ENCODE data around the gene PCBP3.
A peak's percentile ranks its signal among the peaks of the same experiment; 100 is the strongest.

The PCBP3 gene

GRCh38 chr21:45898781-45899180, 255.3 kb downstream of the PCBP3 start:
- DNase-seq = no peak

DNA sequence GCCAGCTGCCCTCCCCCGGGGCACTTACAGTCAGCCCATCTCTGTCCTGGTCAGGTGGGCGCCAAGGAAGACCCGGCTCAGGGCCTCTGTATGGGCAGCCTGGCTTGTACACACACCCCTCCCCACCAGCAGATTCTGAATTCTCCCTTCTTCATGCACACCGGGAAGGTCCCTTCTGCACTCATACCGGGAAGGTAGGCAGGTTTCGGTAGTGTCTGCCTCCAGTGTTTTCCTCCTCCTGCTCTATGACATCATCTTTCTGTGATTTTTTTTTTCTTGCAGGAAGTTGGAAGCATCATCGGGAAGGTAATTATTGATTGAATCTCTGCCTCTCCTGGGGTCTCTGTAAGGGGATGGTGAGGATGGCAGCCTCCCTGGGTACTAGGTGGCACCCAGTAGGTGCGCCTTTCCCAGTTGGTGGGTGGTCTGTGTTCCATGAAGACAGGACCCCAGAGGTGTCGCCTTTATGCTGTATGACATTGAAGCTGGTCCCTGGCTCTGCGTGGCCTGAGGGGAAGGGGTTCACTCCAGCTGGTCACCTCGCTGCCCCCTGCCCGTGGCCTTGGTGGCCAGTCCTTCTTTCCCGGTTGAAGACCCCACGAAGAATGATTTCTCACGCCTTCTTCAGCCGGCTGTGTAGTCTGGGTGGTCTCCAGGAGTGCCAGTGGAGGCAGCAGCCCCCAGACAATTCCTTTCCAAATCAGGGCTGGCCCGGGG, 255.9 kb downstream of the PCBP3 start:
- DNase-seq = no peak

- no peak for DNase-seq
These were observed 256.7 kb downstream of the PCBP3 start for GRCh38 chr21:45900034-45900868.

DNA sequence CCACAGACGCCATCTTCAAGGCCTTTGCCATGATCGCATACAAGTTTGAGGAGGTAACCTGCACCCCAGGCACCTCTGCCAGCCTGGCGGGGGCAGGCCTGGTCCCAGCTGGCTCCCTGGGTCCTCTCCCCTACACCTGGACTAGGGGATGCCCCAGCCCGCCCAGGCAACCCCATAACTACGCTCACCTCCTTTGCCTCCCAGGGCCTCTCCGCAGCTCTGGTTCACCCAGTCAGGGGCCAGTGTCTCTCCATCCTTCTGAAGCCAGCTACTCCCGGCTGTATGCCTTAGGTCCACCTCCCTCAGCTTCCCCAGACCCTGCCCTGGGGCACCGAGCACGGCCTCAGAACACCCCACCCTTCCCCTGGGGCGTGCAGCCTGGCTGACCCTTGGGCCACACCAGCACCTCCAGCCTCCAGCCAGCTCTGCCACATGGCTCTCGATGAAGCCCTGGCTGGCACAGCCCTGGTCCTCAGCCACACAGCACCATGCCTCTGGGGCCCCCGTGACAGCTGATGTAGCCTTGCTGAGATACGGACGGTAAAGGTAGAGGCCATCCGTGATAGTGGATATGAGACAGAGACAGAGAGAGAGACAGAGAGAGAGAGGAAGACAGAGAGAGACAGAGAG, 257.7 kb downstream of the PCBP3 start:
- DNase-seq = no peak

- no peak for DNase-seq
These were observed 258.9 kb downstream of the PCBP3 start for GRCh38 chr21:45902292-45902995.

DNA sequence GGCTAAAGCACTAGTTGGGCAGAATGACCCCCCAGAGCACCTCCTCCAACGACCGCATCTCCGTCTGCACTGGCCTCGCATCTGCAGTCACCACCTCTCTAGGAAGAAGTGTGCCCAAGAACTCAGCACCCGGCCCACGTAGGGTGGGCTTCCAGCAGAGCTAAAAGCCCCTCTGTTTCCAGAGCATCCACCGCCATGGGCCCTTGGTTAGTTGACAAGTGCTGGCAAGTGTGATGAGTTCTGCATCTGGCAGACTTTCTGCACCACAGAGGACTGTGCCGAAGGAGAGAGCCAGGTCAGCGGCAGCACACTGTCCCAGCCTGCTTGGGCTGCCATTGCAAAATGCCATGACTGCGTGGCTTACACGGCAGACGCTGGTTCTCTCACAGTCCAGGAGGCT, 261.7 kb downstream of the PCBP3 start:
- no peak for DNase-seq

DNA sequence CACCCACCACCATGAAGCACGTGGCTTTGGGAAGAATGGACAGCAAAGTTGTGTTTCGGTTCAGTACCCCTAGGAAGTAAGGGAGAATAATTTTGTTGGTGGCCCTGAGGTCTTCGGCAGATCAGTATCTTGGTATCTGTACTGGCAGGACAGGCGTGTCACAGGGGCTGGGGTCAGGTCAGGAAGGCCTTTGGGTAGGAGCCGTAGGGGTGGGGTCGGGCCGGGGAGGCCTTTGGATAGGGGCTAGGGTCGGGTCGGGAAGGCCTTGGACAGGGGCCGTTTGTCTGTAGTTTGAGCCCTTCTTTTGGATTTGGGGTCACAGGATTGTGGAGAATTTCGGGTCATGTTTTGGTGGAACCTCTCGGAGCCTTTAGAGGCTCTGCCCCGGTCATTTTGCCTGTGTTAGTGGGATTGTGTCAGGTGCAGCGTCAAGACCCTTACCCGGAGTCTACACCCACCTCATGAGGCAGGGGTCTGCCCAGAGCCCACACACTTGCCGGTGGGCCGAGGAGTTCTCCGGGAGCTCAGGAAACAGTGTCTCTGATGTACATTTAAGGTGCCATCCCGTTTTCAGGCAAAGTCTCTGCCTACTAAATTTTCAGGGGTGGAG, 262.8 kb downstream of the PCBP3 start:
- no peak for DNase-seq

DNA sequence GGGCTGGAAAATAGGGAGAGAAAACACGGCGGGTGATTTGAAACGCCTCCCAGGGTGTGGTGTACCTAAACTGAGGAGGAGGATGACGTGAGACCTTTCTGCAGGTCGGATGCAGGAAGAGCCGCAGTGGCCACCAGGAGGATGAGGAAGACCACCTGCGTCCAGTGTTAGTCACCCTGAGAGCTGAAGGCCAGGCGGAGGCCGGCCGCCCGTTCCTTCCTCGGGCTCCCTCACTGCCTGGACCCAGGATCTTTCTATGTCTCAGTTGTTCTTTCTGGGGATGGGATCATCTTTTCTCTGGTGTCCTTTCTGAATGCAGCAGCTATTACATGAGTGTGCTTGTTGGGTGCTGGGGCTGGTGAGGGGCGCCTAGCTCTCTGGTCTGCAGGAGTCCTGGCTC, 263.3 kb downstream of the PCBP3 start:
- no peak for DNase-seq

GRCh38 chr21:45908536-45909237, 265.2 kb downstream of the PCBP3 start:
- DNase-seq = no peak

DNA sequence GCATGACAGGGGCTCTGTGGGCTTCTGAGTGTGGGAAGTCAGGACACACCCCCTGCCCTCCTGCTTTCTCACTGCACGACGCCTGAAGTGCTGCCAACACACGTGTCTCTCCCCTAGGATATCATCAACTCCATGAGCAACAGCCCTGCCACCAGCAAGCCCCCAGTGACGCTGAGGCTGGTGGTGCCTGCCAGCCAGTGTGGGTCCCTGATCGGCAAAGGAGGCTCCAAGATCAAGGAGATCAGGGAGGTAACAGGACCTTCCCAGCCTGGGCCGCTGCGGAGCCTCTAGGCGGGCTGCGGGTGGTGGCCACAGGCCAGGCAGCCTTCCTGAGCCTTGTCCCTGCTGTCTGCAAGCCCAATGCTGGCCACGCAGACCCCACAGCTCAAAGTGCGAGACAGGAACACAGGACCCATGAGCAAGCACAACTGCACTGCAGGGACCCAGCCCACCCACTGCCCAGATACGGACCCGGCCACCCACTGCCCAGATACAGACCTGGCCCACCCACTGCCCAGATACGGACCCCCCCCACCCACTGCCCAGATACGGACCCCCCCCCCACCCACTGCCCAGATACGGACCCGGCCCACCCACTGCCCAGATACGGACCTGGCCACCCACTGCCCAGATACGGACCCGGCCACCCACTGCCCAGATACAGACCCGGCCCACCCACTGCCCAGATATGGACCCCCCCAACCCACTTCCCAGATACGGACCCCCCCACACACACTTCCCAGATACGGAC, 265.9 kb downstream of the PCBP3 start:
- DNase-seq = no peak

- no peak for DNase-seq
These were observed 266.6 kb downstream of the PCBP3 start for GRCh38 chr21:45910155-45910547.

- DNase-seq = peak in 1 of 2 donors; percentile 22
These were observed 267.2 kb downstream of the PCBP3 start for GRCh38 chr21:45910548-45911221.

- no peak for DNase-seq
These were observed 268.3 kb downstream of the PCBP3 start for GRCh38 chr21:45911806-45912325.

DNA sequence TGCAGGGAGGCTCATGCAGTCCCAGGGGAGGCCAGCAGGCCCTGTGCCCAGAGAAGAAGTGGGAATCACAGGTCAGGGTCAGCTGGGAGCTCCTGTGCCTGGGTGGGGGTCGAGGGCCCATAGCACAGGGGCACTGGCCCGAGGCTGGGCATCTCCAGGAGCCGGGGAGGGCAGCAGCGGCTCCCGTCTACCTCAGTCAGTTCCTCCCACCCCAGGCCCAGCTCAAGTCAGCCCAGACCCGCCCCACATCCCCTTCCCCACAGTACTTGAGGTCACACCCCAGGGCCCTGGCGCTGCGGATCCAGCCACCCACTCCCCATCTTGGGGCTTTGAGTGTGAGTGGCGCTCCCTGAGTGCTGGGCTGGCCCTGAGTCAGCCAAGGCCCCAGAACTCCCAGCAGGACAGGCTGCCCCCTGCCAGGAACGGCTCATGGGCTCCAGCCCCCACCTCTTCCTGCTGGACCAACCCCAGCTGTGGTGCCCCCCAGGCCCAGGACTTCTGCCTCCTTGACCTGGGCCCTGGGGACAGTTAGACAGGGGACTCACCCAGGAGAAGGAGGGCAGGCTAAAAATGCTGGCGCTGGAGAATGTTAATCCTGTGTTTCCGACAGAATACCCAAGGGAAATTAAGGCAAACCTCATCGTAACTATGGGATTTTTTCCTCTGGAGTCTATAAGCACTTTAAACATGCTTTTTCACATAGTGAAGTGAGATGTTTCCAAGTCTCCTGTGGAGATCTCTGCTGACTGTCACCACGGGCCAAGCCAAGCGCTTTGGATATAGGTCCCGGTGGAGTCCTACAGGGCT, 269.3 kb downstream of the PCBP3 start:
- no peak for DNase-seq

- DNase-seq = no peak
These were observed 269.9 kb downstream of the PCBP3 start for GRCh38 chr21:45913418-45913765.

- no peak for DNase-seq
These were observed 270.4 kb downstream of the PCBP3 start for GRCh38 chr21:45913886-45914285.

- no peak for DNase-seq
These were observed 270.9 kb downstream of the PCBP3 start for GRCh38 chr21:45914321-45914845.

DNA sequence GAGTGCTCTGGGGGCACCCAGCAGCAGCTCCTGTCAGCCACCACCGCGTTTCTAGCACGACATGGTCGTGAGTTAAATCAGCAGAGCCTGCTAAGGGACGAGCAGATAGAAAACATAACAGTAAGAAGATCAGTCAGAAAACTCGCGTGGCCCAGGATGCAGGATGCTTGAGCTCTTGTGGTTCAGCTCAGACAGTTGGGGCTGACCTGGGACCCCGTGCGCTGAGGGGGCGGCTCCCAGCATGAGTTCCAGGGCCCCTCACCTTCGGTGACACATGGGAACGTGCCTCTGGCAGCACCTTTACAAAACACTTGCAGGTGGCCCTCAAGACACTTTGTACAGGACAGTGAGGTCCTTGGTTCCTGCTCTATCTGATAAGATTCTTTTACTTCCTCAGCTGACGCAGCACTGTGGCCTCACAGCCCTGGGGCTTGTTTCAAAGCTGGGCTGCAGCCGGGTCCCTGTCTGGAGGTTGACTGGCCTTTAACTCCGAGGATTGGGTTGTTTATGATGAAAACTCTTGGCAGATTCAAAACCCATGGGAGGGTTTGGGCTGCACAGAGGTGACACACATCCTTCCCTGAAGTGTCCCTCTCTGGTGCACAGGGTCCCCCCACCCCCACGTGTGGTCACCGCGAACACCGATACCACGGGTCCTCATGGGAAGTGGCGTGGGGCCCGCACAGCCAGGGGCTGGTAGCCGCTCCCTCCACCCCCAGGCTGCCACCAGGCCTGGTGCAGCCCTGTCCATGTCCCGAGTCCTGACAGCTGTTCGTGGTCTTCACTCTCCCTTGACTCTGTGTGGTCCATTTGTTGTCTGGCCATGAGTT, 272.7 kb downstream of the PCBP3 start:
- no peak for DNase-seq
